Measurements from ENCODE around the gene CTDSP2. TPM values are rescaled to one million over a fixed set of nuclear protein-coding genes. Genes with fewer than 3 reads are reported as not detected.
"Not testable (repeated sequence)": the region's sequence is repeated elsewhere in the genome, so short reads cannot be mapped to it uniquely, and the experiment has no call there.

CTDSP2 gene
- polyA plus RNA-seq, 1 donor, result 131 TPM

GRCh38 chr12:57890191-57891115 lies 43.9 kb upstream of the CTDSP2 start:
- Histone ChIP-seq H3K27ac (ENCODE audit: low read length) (peak overlapping the region; percentile 63), H3K4me1 (ENCODE audit: control insufficient read depth, insufficient read depth, low read length) (peaks cover 65% of the 10 kb centered on the region), H3K4me3 (ENCODE audit: low read length) (no peak overlapping the region), H3K9me3 (ENCODE audit: control insufficient read depth, low read depth, low read length) (no peaks in the 10 kb centered on the region), H3K36me3 (ENCODE audit: control insufficient read depth, insufficient read depth, low read length) (no peaks in the 10 kb centered on the region), H3K27me3 (ENCODE audit: control insufficient read depth, insufficient read depth, low read length) (no peaks in the 10 kb centered on the region)
- no peak for DNase-seq
- 100% methylated on average over 1 of the region's 14 CpGs for WGBS (ENCODE audit: insufficient coverage, low lambda C conversion rate)

- DNase-seq, result peak; percentile 55 to 61
- no peak overlapping the region for H3K4me3 ChIP-seq (ENCODE audit: low read length)
- H3K36me3 ChIP-seq (ENCODE audit: control insufficient read depth, insufficient read depth, low read length), result no peaks in the 10 kb centered on the region
- no CpG with 5 or more reads among the region's 10 CpGs for WGBS (ENCODE audit: insufficient coverage, low lambda C conversion rate)
- H3K27me3 ChIP-seq (ENCODE audit: control insufficient read depth, insufficient read depth, low read length), result no peaks in the 10 kb centered on the region
- peaks cover 6% of the 10 kb centered on the region for H3K9me3 ChIP-seq (ENCODE audit: control insufficient read depth, low read depth, low read length)
- H3K27ac ChIP-seq (ENCODE audit: low read length), result peak overlapping the region; percentile 63
- peaks cover 56% of the 10 kb centered on the region for H3K4me1 ChIP-seq (ENCODE audit: control insufficient read depth, insufficient read depth, low read length)
Measured at GRCh38 chr12:57889500-57889989, 43.0 kb upstream of the CTDSP2 start.

- WGBS (ENCODE audit: insufficient coverage, low lambda C conversion rate), result no CpG with 5 or more reads among the region's 15 CpGs
- peak; percentile 60 to 84 for DNase-seq
- peaks cover 6% of the 10 kb centered on the region for H3K9me3 ChIP-seq (ENCODE audit: control insufficient read depth, low read depth, low read length)
- H3K36me3 ChIP-seq (ENCODE audit: control insufficient read depth, insufficient read depth, low read length), result no peaks in the 10 kb centered on the region
- H3K4me3 ChIP-seq (ENCODE audit: low read length), result no peak overlapping the region
- peak overlapping the region; percentile 63 for H3K27ac ChIP-seq (ENCODE audit: low read length)
- H3K4me1 ChIP-seq (ENCODE audit: control insufficient read depth, insufficient read depth, low read length), result peaks cover 46% of the 10 kb centered on the region
- no peaks in the 10 kb centered on the region for H3K27me3 ChIP-seq (ENCODE audit: control insufficient read depth, insufficient read depth, low read length)
Measured at GRCh38 chr12:57888409-57889157, 42.1 kb upstream of the CTDSP2 start.

GRCh38 chr12:57887631-57888408 lies 41.3 kb upstream of the CTDSP2 start:
- no peak overlapping the region for H3K4me3 ChIP-seq (ENCODE audit: low read length)
- no peaks in the 10 kb centered on the region for H3K36me3 ChIP-seq (ENCODE audit: control insufficient read depth, insufficient read depth, low read length)
- DNase-seq, result peak in 1 of 2 donors; percentile 50
- peaks cover 6% of the 10 kb centered on the region for H3K9me3 ChIP-seq (ENCODE audit: control insufficient read depth, low read depth, low read length)
- peaks cover 39% of the 10 kb centered on the region for H3K4me1 ChIP-seq (ENCODE audit: control insufficient read depth, insufficient read depth, low read length)
- WGBS (ENCODE audit: insufficient coverage, low lambda C conversion rate), result no CpG with 5 or more reads among the region's 10 CpGs
- H3K27me3 ChIP-seq (ENCODE audit: control insufficient read depth, insufficient read depth, low read length), result no peaks in the 10 kb centered on the region
- peak overlapping the region; percentile 63 for H3K27ac ChIP-seq (ENCODE audit: low read length)

GRCh38 chr12:57886964-57887363 lies 40.4 kb upstream of the CTDSP2 start:
- not testable (repeated sequence) for H3K27me3 ChIP-seq (ENCODE audit: control insufficient read depth, insufficient read depth, low read length); H3K27ac ChIP-seq (ENCODE audit: low read length); H3K9me3 ChIP-seq (ENCODE audit: control insufficient read depth, low read depth, low read length); H3K36me3 ChIP-seq (ENCODE audit: control insufficient read depth, insufficient read depth, low read length); H3K4me3 ChIP-seq (ENCODE audit: low read length); DNase-seq
- WGBS (ENCODE audit: insufficient coverage, low lambda C conversion rate), result no CpG with 5 or more reads among the region's 4 CpGs
- H3K4me1 ChIP-seq (ENCODE audit: control insufficient read depth, insufficient read depth, low read length), result peaks cover 30% of the 10 kb centered on the region

- peaks cover 6% of the 10 kb centered on the region for H3K9me3 ChIP-seq (ENCODE audit: control insufficient read depth, low read depth, low read length)
- H3K4me3 ChIP-seq (ENCODE audit: low read length), result no peak overlapping the region
- WGBS (ENCODE audit: insufficient coverage, low lambda C conversion rate), result no CpG with 5 or more reads among the region's 2 CpGs
- H3K36me3 ChIP-seq (ENCODE audit: control insufficient read depth, insufficient read depth, low read length), result no peaks in the 10 kb centered on the region
- DNase-seq, result no peak
- H3K4me1 ChIP-seq (ENCODE audit: control insufficient read depth, insufficient read depth, low read length), result peaks cover 28% of the 10 kb centered on the region
- no peaks in the 10 kb centered on the region for H3K27me3 ChIP-seq (ENCODE audit: control insufficient read depth, insufficient read depth, low read length)
- H3K27ac ChIP-seq (ENCODE audit: low read length), result peak overlapping the region; percentile 35
Measured at GRCh38 chr12:57886542-57886941, 40.0 kb upstream of the CTDSP2 start.

GRCh38 chr12:57885207-57885606 lies 38.7 kb upstream of the CTDSP2 start:
- 100% methylated on average over 1 of the region's 6 CpGs for WGBS (ENCODE audit: insufficient coverage, low lambda C conversion rate)
- Histone ChIP-seq H3K4me1 (ENCODE audit: control insufficient read depth, insufficient read depth, low read length) (peaks cover 28% of the 10 kb centered on the region), H3K9me3 (ENCODE audit: control insufficient read depth, low read depth, low read length) (peaks cover 6% of the 10 kb centered on the region), H3K36me3 (ENCODE audit: control insufficient read depth, insufficient read depth, low read length) (no peaks in the 10 kb centered on the region), H3K4me3 (ENCODE audit: low read length) (no peak overlapping the region), H3K27me3 (ENCODE audit: control insufficient read depth, insufficient read depth, low read length) (no peaks in the 10 kb centered on the region), H3K27ac (ENCODE audit: low read length) (no peak overlapping the region)
- no peak for DNase-seq

GRCh38 chr12:57883700-57884099 lies 37.2 kb upstream of the CTDSP2 start:
- Histone ChIP-seq H3K4me3 (ENCODE audit: low read length) (no peak overlapping the region), H3K27ac (ENCODE audit: low read length) (no peak overlapping the region), H3K27me3 (ENCODE audit: control insufficient read depth, insufficient read depth, low read length) (no peaks in the 10 kb centered on the region), H3K4me1 (ENCODE audit: control insufficient read depth, insufficient read depth, low read length) (peaks cover 15% of the 10 kb centered on the region), H3K36me3 (ENCODE audit: control insufficient read depth, insufficient read depth, low read length) (no peaks in the 10 kb centered on the region), H3K9me3 (ENCODE audit: control insufficient read depth, low read depth, low read length) (peaks cover 6% of the 10 kb centered on the region)
- no peak for DNase-seq

GRCh38 chr12:57883057-57883456 lies 36.5 kb upstream of the CTDSP2 start:
- Histone ChIP-seq H3K4me3 (ENCODE audit: low read length) (no peak overlapping the region), H3K4me1 (ENCODE audit: control insufficient read depth, insufficient read depth, low read length) (peaks cover 9% of the 10 kb centered on the region), H3K9me3 (ENCODE audit: control insufficient read depth, low read depth, low read length) (peaks cover 6% of the 10 kb centered on the region), H3K36me3 (ENCODE audit: control insufficient read depth, insufficient read depth, low read length) (no peaks in the 10 kb centered on the region), H3K27ac (ENCODE audit: low read length) (no peak overlapping the region), H3K27me3 (ENCODE audit: control insufficient read depth, insufficient read depth, low read length) (no peaks in the 10 kb centered on the region)
- DNase-seq, result no peak
- 100% methylated on average over 1 of the region's 1 CpG for WGBS (ENCODE audit: insufficient coverage, low lambda C conversion rate)

- peaks cover 6% of the 10 kb centered on the region for H3K9me3 ChIP-seq (ENCODE audit: control insufficient read depth, low read depth, low read length)
- peaks cover 4% of the 10 kb centered on the region for H3K4me1 ChIP-seq (ENCODE audit: control insufficient read depth, insufficient read depth, low read length)
- H3K36me3 ChIP-seq (ENCODE audit: control insufficient read depth, insufficient read depth, low read length), result no peaks in the 10 kb centered on the region
- no peaks in the 10 kb centered on the region for H3K27me3 ChIP-seq (ENCODE audit: control insufficient read depth, insufficient read depth, low read length)
- H3K27ac ChIP-seq (ENCODE audit: low read length), result no peak overlapping the region
- no peak overlapping the region for H3K4me3 ChIP-seq (ENCODE audit: low read length)
- no peak for DNase-seq
Measured at GRCh38 chr12:57882575-57882974, 36.0 kb upstream of the CTDSP2 start.

Measured in large intestine (tissue), 3 donors.